PFSK-1 (cell line): ENCODE results near the gene WDR81.

ENCODE experiments used
- POLR2AphosphoS5 ChIP-seq: IDR thresholded peaks from 2 replicates; pipeline ENCODE4 v1.6.1; 2012; ENCODE audit warnings: low read depth, mild to moderate bottlenecking, control low read depth, low read length, moderate library complexity
- SIN3A ChIP-seq: IDR thresholded peaks from 2 replicates; pipeline ENCODE4 v1.6.1; 2012; ENCODE audit warnings: mild to moderate bottlenecking, low read length, moderate library complexity, borderline replicate concordance; ENCODE audit not compliant: insufficient read depth

DNA sequence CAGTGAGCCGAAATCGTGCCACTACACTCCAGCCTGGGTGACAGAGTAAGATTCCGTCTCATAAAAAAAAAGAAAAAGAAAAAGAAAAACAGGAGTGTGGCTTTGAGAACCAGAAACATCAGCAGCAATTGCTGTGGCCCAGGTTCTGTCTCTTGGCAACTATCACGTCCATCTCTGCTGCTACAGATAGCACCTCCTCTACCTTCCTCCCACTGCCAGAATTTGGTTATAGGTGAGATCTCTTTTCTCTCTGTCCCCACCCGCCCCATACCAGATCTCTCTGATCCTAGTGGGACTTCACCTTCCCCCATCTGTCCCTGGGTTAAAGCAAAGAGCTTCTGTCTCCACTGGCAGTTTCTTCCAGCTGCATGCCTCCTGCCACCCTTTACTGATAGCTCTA lies 17.4 kb upstream of the WDR81 start:
- TF ChIP-seq SIN3A = no peak
- TF ChIP-seq POLR2AphosphoS5 = no peak
